ENCODE data around the gene HOXC9.
"Not testable (repeated sequence)": the region's sequence is repeated elsewhere in the genome, so short reads cannot be mapped to it uniquely, and the experiment has no call there.

HOXC9 gene

GRCh38 chr12:54042033-54042432 is 42.1 kb downstream of the HOXC9 start:
- not testable (repeated sequence) for DNase-seq

- no peak for DNase-seq
These were observed 43.3 kb downstream of the HOXC9 start for GRCh38 chr12:54042970-54043853.

DNA sequence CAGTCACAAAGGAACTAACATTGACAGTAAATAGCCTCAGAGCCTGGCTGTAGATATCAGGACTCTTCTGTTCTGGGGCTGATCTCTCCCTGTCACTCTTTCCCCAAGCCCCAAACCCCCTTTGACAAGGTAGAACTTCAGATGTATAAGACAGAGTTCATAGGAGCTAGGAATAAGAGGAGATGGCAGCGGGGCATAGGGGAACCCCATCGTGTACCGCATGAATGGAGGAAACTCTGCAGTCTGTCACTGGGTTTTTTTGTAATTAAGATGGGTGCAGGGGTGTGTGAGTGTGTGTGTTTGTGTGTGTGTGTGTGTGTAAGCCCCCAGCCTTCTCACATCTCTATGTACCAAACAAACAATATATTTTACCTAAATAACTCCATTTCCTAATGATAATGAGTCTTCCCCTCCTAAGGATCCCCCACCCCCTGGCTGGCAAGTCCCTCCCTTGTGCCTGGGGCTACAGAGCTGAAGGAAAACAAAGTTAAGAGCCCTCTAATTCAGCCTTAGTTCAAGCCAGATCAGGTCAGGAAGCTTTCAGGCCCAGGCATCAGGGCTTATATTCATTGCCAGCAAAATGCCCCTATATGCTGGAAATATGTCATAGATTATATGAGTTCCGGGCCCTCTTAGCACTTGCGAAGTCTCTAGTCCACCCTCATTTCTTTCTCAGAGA is 44.6 kb downstream of the HOXC9 start:
- DNase-seq, result no peak

DNA sequence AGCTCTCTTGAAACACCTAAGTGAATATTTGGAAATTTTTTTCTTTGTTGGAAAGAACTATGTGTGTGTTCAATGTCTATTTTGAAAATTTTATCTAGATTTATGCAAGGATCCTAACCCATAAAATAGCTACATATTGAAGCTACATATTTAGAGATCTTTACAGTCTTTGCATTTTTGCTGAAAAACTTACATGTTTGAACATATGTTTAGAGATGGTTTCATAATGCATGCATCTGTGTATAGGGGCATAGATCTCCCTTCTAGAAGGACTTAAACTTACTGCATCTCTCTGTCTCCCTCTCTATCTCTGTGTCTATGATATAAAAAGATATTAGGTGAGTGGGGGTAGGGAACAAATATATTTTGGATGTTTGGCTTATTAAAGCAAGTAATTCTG is 45.4 kb downstream of the HOXC9 start:
- no peak for DNase-seq

DNA sequence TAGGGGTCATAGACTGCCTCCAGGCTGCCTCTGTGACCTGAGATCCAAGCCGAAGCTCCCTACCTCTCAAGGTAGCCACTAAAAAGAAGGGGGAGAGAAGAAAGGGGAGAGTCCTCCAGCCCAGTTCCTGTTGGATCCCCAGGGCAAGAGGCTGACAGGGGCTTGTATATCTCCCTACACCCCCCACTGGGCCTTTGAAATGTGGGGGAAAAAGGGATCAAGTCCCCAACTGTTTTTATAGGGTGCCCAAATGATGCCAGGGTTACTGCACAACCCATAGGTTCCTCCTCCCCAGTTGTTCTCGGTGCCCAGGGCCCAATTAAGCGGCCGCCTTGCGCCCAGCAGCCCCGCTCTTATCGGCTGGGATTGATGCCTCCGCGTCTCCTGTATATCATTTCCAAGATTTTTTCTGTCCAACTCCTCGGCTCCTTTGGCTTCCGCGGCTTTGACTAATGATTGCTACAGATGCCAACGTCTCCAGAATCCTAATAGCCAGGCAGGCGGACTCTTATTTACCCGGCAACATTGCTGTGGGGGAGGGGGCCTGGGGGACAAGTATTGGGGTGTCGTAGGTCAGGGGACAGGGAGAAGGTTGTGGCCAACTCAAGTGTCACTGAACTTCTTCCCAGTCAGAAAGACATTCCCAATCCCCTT is 46.0 kb downstream of the HOXC9 start:
- no peak for DNase-seq

GRCh38 chr12:54046809-54047159 is 46.8 kb downstream of the HOXC9 start:
- no peak for DNase-seq

- DNase-seq, result no peak
These were observed 47.4 kb downstream of the HOXC9 start for GRCh38 chr12:54047160-54047963.

- DNase-seq, result no peak
These were observed 48.0 kb downstream of the HOXC9 start for GRCh38 chr12:54047964-54048303.

DNA sequence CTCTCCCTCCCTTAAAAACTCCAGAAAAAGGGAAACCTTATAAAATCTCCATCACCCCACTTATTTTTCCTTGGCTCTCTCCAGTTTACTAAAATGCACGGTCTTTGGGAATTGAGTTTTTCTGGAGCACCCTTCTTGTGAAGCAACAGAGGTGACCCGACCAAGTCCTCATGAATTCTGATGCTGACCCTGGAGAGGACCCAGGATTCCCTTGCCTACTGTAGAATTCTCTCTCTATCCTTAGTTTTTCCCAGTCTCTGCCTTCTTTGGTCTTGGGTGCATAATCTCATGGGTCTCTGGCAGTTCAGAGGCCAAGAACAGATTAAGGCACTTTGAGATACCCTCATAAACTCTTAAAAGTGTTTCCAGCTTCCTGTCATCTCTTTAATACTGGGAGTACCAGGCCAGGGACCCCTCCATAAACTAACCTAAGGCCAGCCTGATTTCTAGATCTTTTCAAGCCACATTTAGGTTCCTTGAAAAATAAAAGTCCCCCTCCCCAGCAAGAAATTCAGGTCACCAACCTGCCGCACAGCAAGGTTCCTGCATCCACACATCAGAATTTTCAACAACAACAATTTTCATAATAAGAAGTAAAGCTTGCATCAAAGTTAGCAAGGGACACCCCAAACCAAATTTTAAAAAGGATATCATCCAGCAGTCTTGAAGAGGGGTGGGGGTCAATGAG is 48.6 kb downstream of the HOXC9 start:
- no peak for DNase-seq

- no peak for DNase-seq
These were observed 49.1 kb downstream of the HOXC9 start for GRCh38 chr12:54049108-54049507.

DNA sequence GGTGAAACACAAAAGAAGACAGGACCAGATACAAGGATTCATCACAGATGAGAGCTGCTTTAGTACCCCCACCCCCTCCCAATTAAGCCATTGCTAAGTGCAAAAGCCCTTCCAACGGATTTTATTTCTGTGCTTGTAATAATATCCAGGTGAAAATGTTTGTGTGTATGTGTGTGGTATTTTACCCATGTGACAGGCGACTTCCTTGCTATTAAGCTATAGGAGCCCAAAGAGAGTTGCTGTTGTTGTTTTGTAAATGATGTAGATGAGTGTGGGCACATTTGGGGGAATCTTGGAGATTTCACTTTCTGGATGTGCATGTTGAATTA is 50.5 kb downstream of the HOXC9 start:
- DNase-seq, result no peak

- DNase-seq, result no peak
These were observed 51.3 kb downstream of the HOXC9 start for GRCh38 chr12:54051026-54051842.

DNA sequence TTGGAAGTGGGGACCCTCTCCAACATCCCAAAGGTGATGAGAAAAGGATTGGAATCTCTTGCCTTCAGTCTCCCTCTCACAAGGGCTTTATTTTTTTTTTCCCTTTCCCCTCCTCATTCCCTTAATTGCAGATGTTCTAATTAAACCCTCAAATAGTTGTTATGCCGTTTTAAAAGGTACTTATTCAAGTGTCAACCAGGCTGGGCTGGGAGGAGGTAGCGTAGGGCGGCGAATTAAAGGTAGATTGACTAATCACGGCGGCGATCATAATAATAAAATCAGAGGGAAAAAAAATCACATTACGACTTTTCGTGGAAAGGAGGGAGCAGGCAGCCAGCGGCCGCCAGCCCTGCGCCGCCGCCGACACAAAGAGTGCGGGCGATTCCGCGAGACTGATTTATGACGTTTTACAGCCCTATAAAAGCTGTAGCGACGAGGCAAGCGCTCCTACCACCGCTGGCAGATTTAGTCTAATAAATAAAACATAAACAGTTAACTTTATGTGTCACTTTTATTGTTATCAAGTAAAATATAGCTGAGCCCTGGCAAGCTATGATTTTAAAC is 52.0 kb downstream of the HOXC9 start:
- no peak for DNase-seq

- DNase-seq, result no peak
These were observed 52.6 kb downstream of the HOXC9 start for GRCh38 chr12:54052438-54053002.
